ENCODE results near the gene ITIH5.
A peak's percentile ranks its signal among the peaks of the same experiment; 100 is the strongest.

The ITIH5 gene

GRCh38 chr10:7544203-7544602 is 122.6 kb downstream of the ITIH5 start:
- DNase-seq (ENCODE audit: low spot score): no peak
- no peak overlapping the region for H3K4me3 ChIP-seq
- TF ChIP-seq CTCF (IDR thresholded peaks at IDR 0.05): no peak
- H3K27ac ChIP-seq: no peak overlapping the region

GRCh38 chr10:7542189-7542914 is 124.4 kb downstream of the ITIH5 start:
- DNase-seq (ENCODE audit: low spot score): no peak
- peak overlapping the region; percentile 3 to 81 for H3K27ac ChIP-seq
- H3K4me3 ChIP-seq: no peak overlapping the region
- no peak for TF ChIP-seq CTCF (IDR thresholded peaks at IDR 0.05)

GRCh38 chr10:7541137-7542087 is 125.4 kb downstream of the ITIH5 start:
- peak overlapping the region; percentile 3 to 81 for H3K27ac ChIP-seq
- TF ChIP-seq CTCF (IDR thresholded peaks at IDR 0.05): no peak
- peak overlapping the region; percentile 21 for H3K4me3 ChIP-seq
- peak; percentile 82 for DNase-seq (ENCODE audit: low spot score)

GRCh38 chr10:7538970-7539654 is 127.7 kb downstream of the ITIH5 start:
- no peak for DNase-seq (ENCODE audit: low spot score)
- Histone ChIP-seq H3K4me3 (no peak overlapping the region), H3K27ac (no peak overlapping the region)
- TF ChIP-seq CTCF (IDR thresholded peaks at IDR 0.05): no peak

GRCh38 chr10:7537126-7537525 is 129.6 kb downstream of the ITIH5 start:
- TF ChIP-seq CTCF (IDR thresholded peaks at IDR 0.05): no peak
- Histone ChIP-seq H3K4me3 (no peak overlapping the region), H3K27ac (no peak overlapping the region)
- no peak for DNase-seq (ENCODE audit: low spot score)

- Histone ChIP-seq H3K27ac (no peak overlapping the region), H3K4me3 (no peak overlapping the region)
- DNase-seq (ENCODE audit: low spot score): no peak
- no peak for TF ChIP-seq CTCF (IDR thresholded peaks at IDR 0.05)
These were observed 132.3 kb downstream of the ITIH5 start for GRCh38 chr10:7534480-7534852.
